ENCODE results near the gene CBY2. TPM values are rescaled to one million over a fixed set of nuclear protein-coding genes. Genes with fewer than 3 reads are reported as not detected.

The CBY2 gene
- total and polyA plus RNA-seq, 10 of the 15 experiments (the other 5 are each of a cell fraction or from before 2014, with no cell fraction given) = 0.08 to 0.64 (median 0.23) TPM; not detected in 6

- Histone ChIP-seq H3K4me3 (no peak overlapping the region), H3K79me2 (ENCODE audit: control insufficient read depth, insufficient read depth, low read length) (no peaks in the 10 kb centered on the region), H3K9ac (ENCODE audit: control insufficient read depth, insufficient read depth, low read length) (no peak overlapping the region), H3K36me3 (ENCODE audit: control insufficient read depth in 2 of 2, insufficient read depth in 2 of 2, low read length in 1 of 2) (no peaks in the 10 kb centered on the region), H3K27me3 (replicated peaks in 1 of 2; ENCODE audit: control insufficient read depth in 2 of 2, insufficient read depth in 2 of 2, low read length in 1 of 2) (no peaks in the 10 kb centered on the region), H4K20me1 (ENCODE audit: control insufficient read depth, insufficient read depth) (no peaks in the 10 kb centered on the region), H3K4me2 (ENCODE audit: control insufficient read depth, insufficient read depth) (no peak overlapping the region), H3K9me3 (replicated peaks; ENCODE audit: control insufficient read depth, insufficient read depth, low read length) (no peaks in the 10 kb centered on the region), H3K27ac (ENCODE audit: control insufficient read depth, insufficient read depth) (no peak overlapping the region), H2AFZ (ENCODE audit: control insufficient read depth, low read depth, low read length) (no peak overlapping the region), H3K4me1 (ENCODE audit: control insufficient read depth, insufficient read depth, low read length) (no peaks in the 10 kb centered on the region)
- ATAC-seq (no peak), FAIRE-seq (no peak), DNase-seq (ENCODE audit: low read depth, low spot score) (no peak)
- ChIA-PET SMC1A (ENCODE audit: uncharacterized antibody, unreplicated experiment) (interaction anchor here (0.7 to 1.2 kb wide), 2 partner anchors 22 to 140 kb away, joined by 3 read pairs; no protein-coding TSS in a partner anchor), CTCF (no interaction called here), POLR2A (no interaction called here), RAD21 (ENCODE audit: unreplicated experiment) (no interaction called here)
- intact Hi-C loops (cut with micrococcal nuclease; ENCODE audit: unreplicated experiment) = no loop called here
- 29% methylated on average over 4 of the region's 4 CpGs for WGBS (ENCODE audit: insufficient coverage, insufficient replicate concordance, low lambda C conversion rate, missing lambda C conversion rate)
- no TSS peak for BruUV-seq (replicated peaks)
- in situ Hi-C loops (cut with MboI) = no loop called here
- no peak for TF ChIP-seq ZBTB33 (IDR thresholded peaks at IDR 0.05)
- TF ChIP-seq RELB (IDR thresholded peaks at IDR 0.05; ENCODE audit: low read depth) = no peak
- no peak for TF ChIP-seq ZNF687 (IDR thresholded peaks at IDR 0.05)
- no peak for TF ChIP-seq SIX5 (IDR thresholded peaks at IDR 0.05; ENCODE audit: low read depth, low read length, severe bottlenecking)
- no peak for TF ChIP-seq FOXK2 (IDR thresholded peaks at IDR 0.05)
- no peak for TF ChIP-seq NKRF (conservative IDR thresholded peaks at IDR 0.05)
- TF ChIP-seq YY1 (IDR thresholded peaks at IDR 0.05; ENCODE audit: low read depth, low read length) = no peak
- no peak for TF ChIP-seq TBL1XR1 (IDR thresholded peaks at IDR 0.05; ENCODE audit: low read depth, low read length)
- no peak for TF ChIP-seq RAD21 (IDR thresholded peaks at IDR 0.05; ENCODE audit: insufficient read depth, low read depth, low read length)
- no peak for TF ChIP-seq CBX5 (IDR thresholded peaks at IDR 0.05; ENCODE audit: low read depth)
- no peak for TF ChIP-seq ZBTB11 (CRISPR knock-in tag; IDR thresholded peaks at IDR 0.05)
Observed at GRCh38 chr13:45763419-45763818, 61.3 kb downstream of the CBY2 start.

Measured in GM12878 (cell line).